Uterus (tissue), 4 donors: ENCODE measurements around the gene SDCCAG8. TPM values are rescaled to one million over a fixed set of nuclear protein-coding genes. Genes with fewer than 3 reads are reported as not detected.
A peak's percentile ranks its signal among the peaks of the same experiment; 100 is the strongest.

Source experiments
- DNase-seq, 2 donors: peaks; one replicate each; pipeline ENCODE4 v3.0.0-alpha.2; 2019 to 2020
- H3K27ac ChIP-seq, 2 donors: fragments of 200-600 bp; sonication (generic); 1 replicate in 1 of 2; 2 replicates in 1 of 2; pipeline ENCODE4 v1.5.1; 2016 to 2018
- H3K27me3 ChIP-seq, 2 donors: fragments of 200-600 bp; sonication (generic); one replicate each; pipeline ENCODE4 v1.5.1; 2018 to 2019; ENCODE audit warnings: control low read depth in 1 of 2
- H3K36me3 ChIP-seq, 2 donors: fragments of 200-600 bp; sonication (generic); one replicate each; pipeline ENCODE4 v1.5.1; 2019; ENCODE audit warnings: control low read depth in 1 of 2
- H3K4me1 ChIP-seq, 2 donors: fragments of 200-600 bp; sonication (generic); one replicate each; pipeline ENCODE4 v1.5.1; 2018 to 2019; ENCODE audit warnings: control low read depth in 1 of 2
- H3K4me3 ChIP-seq, 2 donors: fragments of 200-600 bp; sonication (generic); 1 replicate in 1 of 2; 2 replicates in 1 of 2; pipeline ENCODE4 v1.5.1; 2018 to 2019; ENCODE audit warnings: mild to moderate bottlenecking in 1 of 2
- H3K9me3 ChIP-seq, 2 donors: fragments of 200-600 bp; sonication (generic); one replicate each; pipeline ENCODE4 v1.5.1; 2019; ENCODE audit warnings: control low read depth in 1 of 2
- CTCF ChIP-seq, 4 experiments: fragments of 200-600 bp in 2 of 4; fragments of 450-650 bp in 2 of 4; sonication (generic) in 2 of 4; IDR thresholded peaks; one replicate each; pipeline ENCODE4 v1.5.1; 2016 to 2019; ENCODE audit warnings: antibody characterized with exemption in 4 of 4, mild to moderate bottlenecking in 2 of 4, moderate library complexity in 1 of 4
- POLR2A ChIP-seq, 2 donors: fragments of 450-650 bp; IDR thresholded peaks; one replicate each; pipeline ENCODE4 v1.6.1; 2016; ENCODE audit warnings: antibody characterized with exemption in 2 of 2, mild to moderate bottlenecking in 1 of 2, moderate library complexity in 1 of 2
- intact Hi-C: fragments of 100-400 bp; cut with DNase I; formaldehyde crosslinking; loops from one replicate; pipeline ENCODE4 v1.15.1; 2023; ENCODE audit warnings: low total_unique reads
- total RNA-seq, 4 donors: library from RNA; depleted of rRNA in 3 of 4; stranded (reverse); fragments of >200 nt in 3 of 4; gene quantifications; one replicate each; pipeline versions ENCODE4 v1.1.0 to v1.2.4, GENCODE V29; 2014 to 2023
- donor health status: DM: yes; HTN: yes; CAD: no.

Gene SDCCAG8
- total RNA-seq, 4 donors from 2014 or later: 19.2 to 54.8 (median 49.7) TPM

GRCh38 chr1:243260221-243260880 is 4.5 kb downstream of the SDCCAG8 start:
- Histone ChIP-seq H3K27me3 (no peaks in the 10 kb centered on the region), H3K36me3 (no peaks in the 10 kb centered on the region), H3K4me3 (no peak overlapping the region), H3K4me1 (peaks cover 0 to 6% of the 10 kb centered on the region in 2 donors), H3K27ac (no peak overlapping the region), H3K9me3 (no peaks in the 10 kb centered on the region)
- TF ChIP-seq CTCF (IDR thresholded peaks at IDR 0.05) (no peak), POLR2A (IDR thresholded peaks at IDR 0.05) (no peak)
- DNase-seq: no peak
- intact Hi-C loops: no loop called here

GRCh38 chr1:243261390-243261789 is 5.5 kb downstream of the SDCCAG8 start:
- no peak for TF ChIP-seq CTCF (IDR thresholded peaks at IDR 0.05)
- Histone ChIP-seq H3K36me3 (no peaks in the 10 kb centered on the region), H3K9me3 (no peaks in the 10 kb centered on the region), H3K4me1 (peaks cover 0 to 6% of the 10 kb centered on the region in 2 donors), H3K27me3 (no peaks in the 10 kb centered on the region), H3K27ac (no peak overlapping the region), H3K4me3 (no peak overlapping the region)
- intact Hi-C loops: no loop called here
- DNase-seq: no peak

- peaks cover 0 to 4% of the 10 kb centered on the region in 2 donors for H3K4me1 ChIP-seq
- H3K27ac ChIP-seq: peak overlapping the region in 1 of 2 donors; percentile 26
- H3K27me3 ChIP-seq: no peaks in the 10 kb centered on the region
- TF ChIP-seq CTCF (IDR thresholded peaks at IDR 0.05) (no peak), POLR2A (IDR thresholded peaks at IDR 0.05) (no peak)
- intact Hi-C loops: no loop called here
- DNase-seq: no peak
- no peak overlapping the region for H3K4me3 ChIP-seq
- no peaks in the 10 kb centered on the region for H3K9me3 ChIP-seq
- H3K36me3 ChIP-seq: no peaks in the 10 kb centered on the region
Observed at GRCh38 chr1:243264717-243265116, 8.9 kb downstream of the SDCCAG8 start.

- DNase-seq: no peak
- no peaks in the 10 kb centered on the region for H3K36me3 ChIP-seq
- no peaks in the 10 kb centered on the region for H3K9me3 ChIP-seq
- peaks cover 0 to 4% of the 10 kb centered on the region in 2 donors for H3K4me1 ChIP-seq
- intact Hi-C loops: no loop called here
- H3K4me3 ChIP-seq: no peak overlapping the region
- no peak overlapping the region for H3K27ac ChIP-seq
- no peaks in the 10 kb centered on the region for H3K27me3 ChIP-seq
- TF ChIP-seq POLR2A (IDR thresholded peaks at IDR 0.05) (no peak), CTCF (IDR thresholded peaks at IDR 0.05) (no peak)
Observed at GRCh38 chr1:243266231-243266630, 10.4 kb downstream of the SDCCAG8 start.

- Histone ChIP-seq H3K4me1 (peaks cover 0 to 4% of the 10 kb centered on the region in 2 donors), H3K27me3 (no peaks in the 10 kb centered on the region), H3K36me3 (no peaks in the 10 kb centered on the region), H3K9me3 (no peaks in the 10 kb centered on the region), H3K27ac (no peak overlapping the region), H3K4me3 (no peak overlapping the region)
- intact Hi-C loops: no loop called here
- DNase-seq: no peak
- TF ChIP-seq POLR2A (IDR thresholded peaks at IDR 0.05): no peak
- no peak for TF ChIP-seq CTCF (IDR thresholded peaks at IDR 0.05)
Observed at GRCh38 chr1:243267471-243267880, 11.6 kb downstream of the SDCCAG8 start.
